LHCN-M2 (cell line): ENCODE data around the gene CCDC85C. TPM values are rescaled to one million over a fixed set of nuclear protein-coding genes. Genes with fewer than 3 reads are reported as not detected.

Experiments
- DNase-seq: peaks from one replicate; pipeline ENCODE4 v3.0.0-alpha.2; 2012; ENCODE audit warnings: low read depth
- total RNA-seq: library from RNA; depleted of rRNA; stranded (reverse); fragments of >200 nt; gene quantifications from 2 replicates; pipeline ENCODE4 v1.2.3, GENCODE V29; 2014

Gene CCDC85C
- total RNA-seq, 1 experiment from 2014 or later = 1.9 TPM

DNA sequence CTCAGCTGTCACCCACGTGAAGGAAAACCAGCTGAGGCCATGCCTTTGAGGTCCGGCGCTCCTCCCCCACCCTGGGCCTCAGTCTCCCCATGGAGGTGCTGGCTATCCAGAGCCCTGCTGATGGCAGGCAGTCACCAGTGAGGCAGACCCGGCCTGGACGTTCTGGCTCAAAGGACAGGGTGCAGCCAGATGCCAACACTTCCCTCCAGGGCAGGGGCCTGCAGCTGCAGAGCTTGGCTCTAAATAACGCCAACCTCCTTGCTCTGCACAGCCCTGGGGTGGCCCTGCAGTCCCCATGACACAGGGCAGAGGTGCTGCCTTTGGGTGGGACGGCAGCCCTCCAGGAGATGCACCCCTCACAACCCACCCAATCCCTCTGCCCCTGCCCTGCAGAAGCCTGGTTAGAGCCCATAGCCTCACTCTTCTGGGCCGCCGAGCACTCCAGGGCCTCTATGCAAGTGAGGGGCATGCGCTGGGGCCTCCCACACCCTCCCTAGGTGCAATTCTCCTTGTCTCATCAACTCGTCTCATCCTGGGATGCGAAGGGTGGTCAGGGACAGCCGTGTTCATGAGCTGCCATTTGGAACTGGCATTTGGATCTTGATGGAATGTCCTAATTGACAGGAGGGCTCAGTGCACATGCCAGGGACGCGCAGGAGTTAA lies 30.4 kb downstream of the CCDC85C start:
- DNase-seq = no peak

DNA sequence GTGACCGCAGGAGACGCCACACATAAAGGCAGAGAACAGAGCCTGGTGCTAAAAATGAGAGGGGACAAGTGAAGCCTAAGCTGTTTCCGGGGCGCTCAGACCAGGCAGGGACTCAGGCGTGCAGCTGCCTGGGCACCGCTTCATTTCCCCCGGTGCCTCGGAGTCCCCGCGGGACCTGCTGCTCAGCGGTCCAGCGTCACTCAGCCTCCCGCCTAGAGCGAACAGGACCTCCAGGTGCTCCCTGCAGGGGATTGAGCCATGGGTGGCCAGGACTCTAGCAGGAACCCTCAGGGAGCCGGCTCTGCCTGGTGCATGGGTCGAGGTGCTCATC lies 31.0 kb downstream of the CCDC85C start:
- DNase-seq = no peak

DNA sequence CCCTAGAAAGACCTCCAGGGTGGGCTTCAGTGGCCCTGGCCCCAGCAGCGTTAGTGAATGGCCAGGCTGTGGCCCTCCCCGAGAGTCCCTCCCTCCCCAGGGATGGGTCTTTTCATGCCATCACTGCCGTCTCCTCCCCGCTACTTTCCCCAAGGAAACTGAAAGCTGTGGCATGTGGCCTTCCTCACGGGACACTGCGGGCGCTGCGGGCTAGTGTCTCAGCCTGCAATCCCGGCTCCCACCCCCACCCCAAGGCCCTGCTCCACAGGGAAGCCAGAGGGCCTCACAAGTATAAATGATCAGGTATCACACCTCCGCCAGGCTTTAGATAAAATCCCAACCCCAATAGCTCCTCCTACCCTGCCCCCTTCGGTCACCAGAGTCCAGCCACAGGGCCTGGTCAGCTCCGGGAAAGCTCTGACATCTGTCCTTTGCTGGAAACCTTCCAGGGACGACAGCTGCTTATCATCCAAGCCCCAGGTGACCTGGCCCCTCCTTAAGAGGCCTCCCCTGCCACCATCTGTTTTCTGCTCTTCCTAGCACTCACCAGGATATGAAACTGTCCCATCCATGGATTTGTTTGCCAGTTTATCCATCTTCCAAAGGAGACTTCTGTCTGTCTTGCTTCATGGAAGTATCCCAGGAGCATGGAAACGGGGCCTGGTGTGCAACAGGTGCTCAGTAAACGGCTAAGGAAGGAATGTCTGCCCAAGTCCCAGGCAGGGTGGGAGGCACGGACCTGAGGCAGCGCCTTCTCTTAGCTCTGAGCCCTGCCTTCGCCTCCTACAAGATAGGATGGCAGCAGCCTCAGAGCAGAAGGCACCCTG lies 31.6 kb downstream of the CCDC85C start:
- peak; percentile 15 for DNase-seq

DNA sequence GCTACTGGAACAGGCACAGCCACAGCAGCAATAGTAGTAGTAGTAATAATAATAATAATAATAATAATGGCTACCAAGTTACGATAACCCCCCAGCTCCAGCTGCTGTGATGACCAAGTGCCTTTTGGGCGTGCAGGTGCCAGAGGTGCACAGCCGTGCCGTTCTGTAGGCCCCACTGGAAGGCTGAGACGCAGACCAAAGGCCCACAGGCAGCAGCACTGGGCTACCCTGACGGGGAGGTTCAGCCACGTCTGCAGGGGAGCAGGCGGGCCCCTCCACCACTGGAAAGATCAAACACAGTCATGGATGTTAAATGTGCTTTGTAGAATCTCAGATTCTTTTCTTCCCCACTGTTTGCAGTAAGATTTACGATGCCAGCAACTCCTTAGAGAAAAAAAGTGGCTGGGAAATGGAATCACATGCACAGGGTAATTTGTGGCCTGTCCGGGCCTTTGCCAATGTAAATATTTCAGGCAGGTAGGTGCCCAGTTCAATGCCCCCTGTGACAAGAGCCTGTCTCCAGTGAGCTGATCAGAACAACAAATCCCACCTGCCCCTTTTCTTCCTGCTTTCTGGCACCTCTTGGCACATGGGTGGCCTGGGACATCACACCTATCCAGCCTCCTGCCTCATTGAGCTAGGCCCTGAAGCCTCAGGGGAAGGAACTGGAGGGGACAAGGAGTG lies 32.6 kb downstream of the CCDC85C start:
- no peak for DNase-seq

DNA sequence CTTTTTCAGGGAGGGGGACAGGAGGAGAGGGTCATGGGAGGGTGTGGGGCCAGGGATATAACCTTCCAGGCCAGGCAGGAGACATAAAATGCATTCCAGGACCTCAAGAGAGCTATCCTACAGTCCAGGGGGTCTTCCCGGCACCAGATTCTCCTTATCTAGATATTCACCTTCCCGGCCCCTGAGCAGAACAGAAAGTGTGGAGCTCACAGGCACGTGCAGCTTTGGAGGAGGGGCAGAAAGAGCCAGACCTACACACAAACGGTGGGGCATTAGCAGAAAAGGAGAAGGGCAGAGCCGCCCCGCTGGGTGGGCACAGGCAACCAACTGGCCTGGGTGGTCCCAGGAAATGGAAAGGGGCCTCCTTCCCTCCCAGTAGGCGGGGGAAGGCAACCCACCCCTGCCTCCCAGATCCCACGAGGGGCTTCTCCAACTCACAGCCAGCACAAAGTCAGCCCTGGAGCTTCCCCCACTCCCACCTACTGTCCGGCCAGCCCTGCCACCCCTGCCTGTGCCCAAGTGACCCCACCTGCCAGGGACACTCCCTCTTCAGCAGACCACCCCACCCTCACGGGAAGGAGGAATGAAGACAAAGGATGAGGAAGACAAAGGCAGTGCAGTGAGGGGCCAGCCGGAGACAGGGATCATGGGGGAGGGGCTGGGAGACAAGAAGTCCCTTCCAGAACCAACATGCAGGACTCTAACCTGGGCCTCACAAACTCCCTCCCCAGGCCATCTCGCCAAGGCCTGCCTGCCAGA lies 33.3 kb downstream of the CCDC85C start:
- no peak for DNase-seq

DNA sequence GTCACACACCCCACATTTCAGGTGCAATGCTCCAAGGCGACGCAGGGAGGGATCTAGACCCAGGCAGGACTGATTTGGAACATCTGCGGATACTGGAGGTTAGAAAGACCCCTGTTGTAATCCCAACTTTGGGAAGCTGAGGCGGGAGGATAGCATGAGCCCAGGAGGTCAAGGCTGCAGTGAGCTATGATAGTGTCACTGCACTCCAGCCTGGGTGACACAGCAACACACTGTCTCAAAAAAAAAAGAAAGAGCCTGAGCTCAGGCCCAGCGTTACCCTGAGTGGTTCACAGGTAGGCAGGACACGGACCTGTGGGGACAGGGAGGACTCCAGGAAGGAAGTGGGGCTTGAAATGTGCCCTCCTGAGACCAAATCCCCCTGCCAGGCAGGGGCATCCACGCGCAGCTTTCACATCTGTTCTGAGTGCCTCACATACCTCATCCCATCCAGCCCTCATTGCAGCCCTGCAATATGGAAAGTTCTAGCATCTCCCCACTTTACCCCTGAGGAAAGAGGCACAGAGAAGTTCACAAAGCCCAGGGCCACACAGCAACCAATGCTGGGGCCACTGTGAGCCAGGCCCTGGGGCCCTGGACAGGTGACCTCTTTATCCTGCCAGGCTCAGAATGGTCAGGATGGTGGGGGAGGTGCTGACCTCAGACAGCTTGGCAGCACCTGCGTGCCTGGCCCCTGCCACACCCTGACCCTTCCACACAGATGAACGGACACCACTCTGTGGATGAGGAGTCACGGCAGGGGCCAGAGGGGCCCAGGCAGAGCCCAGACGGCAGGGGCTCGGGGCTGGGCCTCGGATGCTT lies 34.1 kb downstream of the CCDC85C start:
- no peak for DNase-seq

DNA sequence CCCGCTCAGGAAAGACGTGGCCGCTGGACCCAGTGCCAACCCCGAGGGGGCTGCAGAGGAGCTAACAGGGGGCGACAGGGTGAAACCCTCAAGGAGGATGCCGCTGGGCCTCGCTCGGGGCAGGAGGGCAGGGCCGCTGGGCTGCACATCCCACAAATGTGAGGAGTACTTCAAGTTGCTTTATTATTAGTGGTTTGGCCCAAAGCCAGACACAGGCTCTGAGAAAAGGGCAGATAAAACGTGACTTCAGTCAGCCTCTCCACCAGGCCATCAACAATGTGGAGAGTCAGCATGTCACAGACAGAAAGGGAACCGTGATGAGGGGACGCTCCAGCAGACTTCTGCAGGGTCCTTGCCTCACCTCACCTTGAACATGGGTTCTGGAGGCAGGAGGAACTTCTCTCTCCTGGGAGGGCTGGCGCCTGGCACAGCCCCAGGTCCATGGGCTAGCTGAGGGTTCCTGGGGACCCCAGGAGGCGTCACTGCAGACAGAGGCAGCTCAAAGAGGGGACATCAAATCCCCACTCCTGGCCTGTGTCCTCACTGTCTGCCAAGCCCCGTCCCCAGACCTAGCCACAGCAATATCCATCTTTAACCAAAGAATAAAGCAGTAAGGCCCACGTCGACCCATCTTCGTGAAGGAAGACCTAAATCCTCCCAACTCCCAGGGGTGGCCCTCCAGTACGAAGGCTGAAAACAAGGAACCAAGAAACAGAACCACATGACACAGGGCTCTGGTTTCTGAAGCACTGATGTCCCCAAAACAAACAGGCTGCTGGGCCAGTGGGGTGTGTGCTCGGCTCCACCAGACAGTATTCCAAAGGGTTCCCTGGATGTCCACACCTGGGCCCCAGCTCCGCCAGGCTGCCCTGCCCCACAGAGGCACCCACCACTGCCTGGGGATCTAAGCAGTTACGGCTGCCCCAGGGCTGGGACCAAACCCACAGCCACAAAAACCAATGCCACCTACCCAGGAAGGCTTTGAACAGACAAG lies 35.1 kb downstream of the CCDC85C start:
- DNase-seq = peak; percentile 3

DNA sequence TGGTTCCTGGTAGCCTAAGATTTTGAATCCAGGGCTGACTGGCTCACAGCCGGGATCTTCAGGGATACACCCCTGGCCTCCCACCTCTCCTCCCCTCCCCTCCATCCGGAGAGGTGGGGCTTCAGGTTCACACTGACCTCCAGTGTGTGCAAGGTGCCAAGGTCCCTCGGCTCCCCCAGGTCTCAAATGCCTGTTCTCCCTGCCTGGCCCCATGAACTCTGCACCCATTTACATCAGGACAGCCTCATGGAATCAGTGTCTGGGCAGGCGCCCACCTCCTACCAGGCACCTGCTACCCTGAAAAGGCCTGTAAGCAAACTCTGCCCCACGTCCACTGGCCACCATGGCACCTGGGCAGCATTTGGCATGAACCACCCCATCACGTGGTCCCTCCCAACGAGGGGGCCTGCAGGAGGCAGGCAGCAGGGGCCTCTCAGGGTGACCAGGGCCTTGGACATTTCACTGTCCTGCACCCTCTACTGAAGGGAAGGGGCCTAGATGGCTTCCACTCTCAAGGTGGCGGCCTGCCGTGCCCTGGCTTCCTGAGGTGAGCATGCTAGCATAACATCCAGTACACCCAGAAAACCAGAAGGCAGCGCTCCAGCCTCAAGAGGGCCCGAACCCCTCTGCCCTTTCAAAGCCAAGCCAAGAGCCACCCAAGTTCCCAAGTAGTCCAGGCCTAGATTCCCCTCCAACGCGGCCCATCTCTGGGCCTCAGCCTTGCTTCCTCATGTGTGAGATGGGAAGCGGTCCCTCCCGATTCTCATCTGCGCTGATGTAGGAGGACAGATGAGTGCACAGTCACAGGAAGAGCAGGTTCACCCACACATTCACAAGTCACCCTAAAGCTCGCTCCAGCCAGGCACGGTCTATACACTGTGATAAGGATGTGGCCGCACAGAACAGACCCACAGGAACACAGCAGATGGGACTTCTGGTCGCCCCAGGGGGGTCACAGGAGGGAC lies 37.3 kb downstream of the CCDC85C start:
- DNase-seq = no peak

DNA sequence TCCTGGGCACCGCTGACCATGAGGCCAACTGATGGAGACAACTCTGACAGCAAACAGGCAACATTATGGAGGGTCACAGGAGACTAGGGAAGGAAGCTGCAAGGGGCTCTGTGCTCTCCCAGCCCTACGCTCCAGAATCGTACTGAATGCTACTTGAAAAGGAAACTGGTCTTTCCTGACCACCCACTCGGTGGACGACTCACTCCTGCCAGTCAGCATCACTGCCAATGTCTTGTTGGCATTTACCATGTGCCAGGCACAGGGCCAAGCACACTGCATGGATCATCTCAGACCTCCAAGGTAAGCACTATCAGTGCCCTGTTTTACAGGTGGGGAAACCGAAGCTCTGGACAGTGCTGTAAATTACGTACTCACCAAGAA lies 38.0 kb downstream of the CCDC85C start:
- DNase-seq = no peak

DNA sequence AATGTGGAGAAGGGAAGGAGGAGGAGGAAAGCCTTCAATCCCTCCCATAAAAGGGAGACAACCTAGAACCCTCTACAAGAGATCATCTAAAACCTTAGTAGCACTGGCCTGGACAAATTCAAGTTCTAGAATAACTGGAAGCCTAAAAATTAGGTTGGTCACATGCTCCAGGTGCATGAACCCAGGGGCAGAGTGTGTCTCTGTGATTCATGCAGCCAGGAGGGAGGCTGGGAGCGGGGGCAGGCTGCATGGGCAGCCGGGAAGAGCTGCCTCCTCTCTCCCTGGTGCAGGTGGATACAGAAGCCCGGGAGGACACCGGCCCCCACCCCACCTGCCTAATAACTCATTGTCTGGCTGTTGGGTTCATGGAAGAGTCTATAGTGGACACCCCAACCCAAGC lies 38.6 kb downstream of the CCDC85C start:
- no peak for DNase-seq

DNA sequence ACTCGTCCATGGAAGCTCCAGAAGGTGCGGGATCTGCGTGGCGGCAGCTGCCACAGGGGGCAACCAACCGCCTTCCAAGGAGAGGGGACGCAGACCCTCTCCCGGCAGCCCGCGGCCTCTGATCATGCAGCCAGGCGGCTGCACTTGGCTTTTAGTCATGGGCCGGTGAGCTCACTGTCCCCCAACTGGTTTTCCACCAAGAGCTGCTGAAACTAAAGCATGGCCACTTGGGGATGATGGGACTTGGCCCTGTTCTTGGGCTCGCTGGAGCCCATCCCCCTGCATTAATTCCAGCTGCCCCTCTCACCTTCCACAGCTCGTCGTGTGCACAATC lies 39.1 kb downstream of the CCDC85C start:
- DNase-seq = no peak

DNA sequence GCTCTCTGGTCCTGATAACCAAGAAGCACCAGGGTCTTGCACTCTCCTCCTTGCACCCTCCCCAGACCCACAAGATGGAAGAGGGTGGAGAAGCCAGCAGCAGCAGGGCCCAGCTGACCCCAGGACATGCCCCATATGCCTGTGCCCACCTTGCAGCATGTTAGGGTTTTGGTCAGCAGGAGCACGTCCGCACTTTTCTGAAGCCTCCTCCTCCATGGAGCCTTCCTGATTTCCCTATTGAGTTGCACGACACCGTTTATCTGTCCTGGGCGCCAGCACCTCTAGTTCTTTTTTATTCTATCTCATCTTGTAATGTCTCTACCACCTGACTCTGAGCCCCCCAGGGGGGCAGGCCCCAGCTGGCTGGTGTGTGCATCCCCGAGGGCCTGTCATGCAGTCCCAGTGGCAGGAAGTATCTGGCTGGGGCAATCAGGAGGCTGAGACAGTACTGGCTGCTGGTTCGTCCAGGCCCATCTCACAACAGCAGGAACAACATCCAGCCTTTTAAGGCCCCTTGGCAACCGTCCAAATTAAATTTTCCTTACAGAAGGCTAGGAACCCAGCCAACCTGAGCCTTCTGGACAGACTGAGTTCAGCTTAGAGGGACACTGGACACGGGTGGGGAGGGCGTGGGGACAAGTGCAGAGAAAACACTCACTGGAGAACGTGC lies 39.6 kb downstream of the CCDC85C start:
- DNase-seq = no peak

DNA sequence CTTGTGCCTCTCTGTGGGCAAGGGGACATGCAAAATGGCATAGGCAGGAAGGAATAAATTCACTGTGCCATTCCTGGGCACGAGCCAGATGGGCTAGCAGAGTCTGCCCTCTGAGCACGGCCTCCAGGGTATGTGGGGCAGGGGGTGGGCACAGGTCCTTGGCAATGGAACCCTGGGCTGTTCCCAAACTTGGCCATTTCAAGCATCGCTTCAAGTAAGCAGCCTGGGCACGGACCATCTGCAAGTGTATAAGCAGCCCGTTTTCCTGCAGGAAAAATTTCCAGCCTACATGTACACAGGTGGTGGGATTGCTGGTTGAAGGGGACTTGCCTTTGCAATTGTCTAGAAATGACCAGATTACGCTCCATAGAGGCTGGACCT lies 40.3 kb downstream of the CCDC85C start:
- DNase-seq = no peak

DNA sequence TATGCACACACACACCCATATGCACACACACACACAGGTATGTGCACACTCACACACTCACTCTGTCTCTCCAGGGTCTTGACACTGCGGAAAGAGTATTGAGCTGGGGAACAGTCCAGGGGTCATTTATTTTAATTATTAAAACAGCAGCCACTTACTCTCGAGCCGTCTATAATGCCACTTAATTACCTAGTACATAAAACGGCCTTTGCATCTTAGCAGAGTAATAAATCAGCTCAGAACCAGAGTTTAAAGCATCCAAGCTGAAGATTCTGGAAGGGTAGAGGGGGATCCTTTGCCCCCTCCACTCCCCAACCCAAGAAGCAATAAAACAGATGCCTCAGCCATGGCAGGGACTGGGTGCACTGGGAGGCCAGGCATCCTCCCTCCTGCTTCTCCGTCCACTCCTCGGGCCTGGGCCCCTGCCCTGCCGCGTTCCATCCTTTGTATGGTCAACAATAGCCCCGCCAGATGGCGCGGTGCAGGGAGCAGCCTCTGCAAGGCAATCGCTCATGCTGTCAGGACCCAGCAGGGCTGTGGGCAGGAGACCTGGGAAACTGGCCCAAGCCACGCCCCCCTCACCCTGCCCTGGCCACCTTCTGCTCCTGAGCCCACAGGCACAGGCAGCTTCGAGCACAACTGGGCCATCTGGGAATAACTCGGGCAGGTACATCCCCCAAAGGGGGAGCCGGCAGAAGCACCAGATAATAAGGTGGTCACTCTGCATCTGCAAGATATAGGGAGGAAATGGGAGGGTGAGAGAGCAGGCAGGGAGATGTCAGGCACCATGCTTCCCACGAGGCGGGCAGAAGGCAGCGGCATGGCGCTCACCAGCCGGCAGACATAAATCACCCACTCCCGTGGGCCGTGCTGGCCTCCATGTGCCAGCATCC lies 40.9 kb downstream of the CCDC85C start:
- peak; percentile 20 for DNase-seq

DNA sequence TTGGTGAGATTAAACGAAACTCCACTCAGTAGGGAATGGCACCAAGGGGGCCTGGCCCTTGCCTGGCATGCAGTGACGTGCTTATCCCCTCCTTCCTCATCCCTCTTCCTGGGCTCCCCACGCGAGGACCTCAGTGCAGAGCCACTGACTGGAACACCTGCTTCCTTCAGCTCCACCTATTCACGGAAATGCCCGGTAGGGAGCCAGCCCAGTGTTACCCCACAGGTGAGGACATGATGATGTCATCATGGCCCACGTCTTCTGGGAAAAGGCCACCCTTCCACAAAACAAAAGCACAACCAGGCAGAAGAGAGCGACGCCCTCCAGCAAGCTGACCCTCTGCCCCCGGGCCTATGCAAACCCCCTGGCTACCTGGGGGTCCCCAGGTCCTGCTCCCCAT lies 42.1 kb downstream of the CCDC85C start:
- no peak for DNase-seq

DNA sequence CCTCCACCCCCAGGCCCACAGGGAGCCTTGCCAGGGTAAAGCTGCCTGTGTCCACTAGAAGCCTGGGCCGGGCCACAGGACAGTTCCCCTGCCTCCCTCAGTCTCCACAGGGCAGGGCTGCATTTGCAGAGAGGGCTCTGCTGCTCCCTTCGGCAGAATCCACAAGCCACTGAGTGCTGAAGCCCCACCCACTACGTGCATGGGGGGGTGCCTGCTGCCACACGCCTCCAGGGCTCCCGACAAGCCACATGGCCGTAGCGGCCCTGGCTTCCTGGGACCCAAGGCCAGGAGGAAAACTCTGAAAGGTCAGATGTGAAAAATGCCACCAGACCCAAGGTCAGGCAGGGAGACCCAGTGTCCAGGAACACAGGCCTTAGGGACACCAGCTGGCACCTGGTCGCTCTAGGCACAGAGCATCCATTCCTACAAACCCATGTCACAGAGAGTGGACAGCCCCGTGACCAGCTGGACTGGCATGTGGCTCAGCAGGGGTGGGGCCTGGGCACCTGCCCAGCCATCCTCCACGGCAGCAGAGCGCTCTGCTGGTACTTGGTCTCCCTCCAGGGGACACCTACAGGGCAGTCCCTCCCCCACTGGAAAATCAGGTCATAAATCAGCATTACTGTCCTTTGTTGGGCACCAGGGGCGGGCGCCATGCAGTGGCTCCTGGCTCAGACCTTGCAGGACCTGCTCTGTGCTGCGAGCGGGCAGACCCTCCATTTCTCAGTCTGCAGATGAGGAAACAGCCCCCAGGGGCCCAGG lies 42.9 kb downstream of the CCDC85C start:
- DNase-seq = no peak

DNA sequence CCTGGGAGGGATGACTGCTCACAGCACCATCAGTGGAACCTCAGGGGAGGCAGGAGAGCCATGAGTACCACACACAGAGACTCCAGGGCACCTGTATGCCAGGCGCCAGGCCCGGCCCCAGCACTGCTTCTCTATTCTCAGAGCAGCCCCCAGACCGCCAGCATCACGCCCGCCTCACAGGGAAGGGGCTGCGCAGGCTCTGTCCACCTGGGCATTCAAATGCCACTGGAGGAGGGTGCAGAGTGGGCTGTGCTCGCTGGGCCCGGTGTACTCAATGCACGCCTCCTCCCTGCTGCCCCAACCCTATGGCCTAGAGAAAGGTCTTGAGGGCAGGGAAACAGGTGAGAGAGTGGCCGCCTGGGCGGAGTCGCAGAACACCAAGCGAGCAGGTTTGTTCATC lies 43.6 kb downstream of the CCDC85C start:
- no peak for DNase-seq
